Cardiac fibroblast (primary cell): ENCODE data around the gene SMOC2.
"Not testable (repeated sequence)": the region's sequence is repeated elsewhere in the genome, so short reads cannot be mapped to it uniquely, and the experiment has no call there.

Source experiments
- DNase-seq, 2 donors: peaks; one replicate each; pipeline versions ENCODE4 v3.0.0 to v3.0.0-alpha.2; 2010; ENCODE audit warnings: low read depth in 2 of 2
- H3K4me3 ChIP-seq, 2 donors: replicated peaks in 1 of 2; 1 replicate in 1 of 2; 2 replicates in 1 of 2; pipeline ENCODE4 v1.5.1; 2011; ENCODE audit warnings: low read depth in 2 of 2, low read length in 2 of 2, mild to moderate bottlenecking in 2 of 2, moderate library complexity in 1 of 2
- TF ChIP-seq, protein P1 (sequence below): IDR thresholded peaks from one replicate; pipeline ENCODE4 v1.5.1; 2011; ENCODE audit warnings: low read depth, mild to moderate bottlenecking, low read length, inconsistent platforms

Gene SMOC2

DNA sequence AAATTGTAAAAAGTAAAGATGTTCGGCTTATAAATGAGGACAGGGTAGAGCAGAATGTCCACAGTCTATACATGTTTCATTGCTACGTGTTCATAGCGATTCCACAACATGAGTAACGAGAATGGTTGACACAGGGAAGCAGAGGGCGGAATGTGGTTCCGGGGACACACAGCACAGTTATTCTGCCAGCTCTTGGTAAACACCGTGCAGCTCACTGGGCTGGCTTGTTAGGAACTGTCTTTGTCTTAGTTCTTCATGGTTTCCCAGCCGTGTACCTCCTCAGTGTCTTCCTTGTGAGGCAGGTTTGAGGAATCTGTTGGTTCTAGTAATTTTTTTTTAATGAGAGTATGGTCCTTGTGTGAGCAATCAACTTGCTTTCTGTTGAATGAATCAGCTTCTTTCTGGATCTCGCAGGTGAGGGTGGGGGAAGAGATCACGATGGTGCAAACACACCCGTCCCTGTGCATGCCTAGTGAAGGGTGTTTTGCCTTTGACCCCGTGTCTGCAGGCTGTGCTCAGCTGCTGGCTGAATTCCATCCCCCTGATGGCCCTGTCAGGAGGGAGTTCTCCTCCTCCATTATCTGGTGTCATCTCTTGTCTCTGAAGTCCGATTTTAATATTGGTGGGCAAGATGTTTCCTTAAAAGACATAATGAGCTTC lies 168.2 kb downstream of the SMOC2 start:
- TF ChIP-seq, protein P1, sequence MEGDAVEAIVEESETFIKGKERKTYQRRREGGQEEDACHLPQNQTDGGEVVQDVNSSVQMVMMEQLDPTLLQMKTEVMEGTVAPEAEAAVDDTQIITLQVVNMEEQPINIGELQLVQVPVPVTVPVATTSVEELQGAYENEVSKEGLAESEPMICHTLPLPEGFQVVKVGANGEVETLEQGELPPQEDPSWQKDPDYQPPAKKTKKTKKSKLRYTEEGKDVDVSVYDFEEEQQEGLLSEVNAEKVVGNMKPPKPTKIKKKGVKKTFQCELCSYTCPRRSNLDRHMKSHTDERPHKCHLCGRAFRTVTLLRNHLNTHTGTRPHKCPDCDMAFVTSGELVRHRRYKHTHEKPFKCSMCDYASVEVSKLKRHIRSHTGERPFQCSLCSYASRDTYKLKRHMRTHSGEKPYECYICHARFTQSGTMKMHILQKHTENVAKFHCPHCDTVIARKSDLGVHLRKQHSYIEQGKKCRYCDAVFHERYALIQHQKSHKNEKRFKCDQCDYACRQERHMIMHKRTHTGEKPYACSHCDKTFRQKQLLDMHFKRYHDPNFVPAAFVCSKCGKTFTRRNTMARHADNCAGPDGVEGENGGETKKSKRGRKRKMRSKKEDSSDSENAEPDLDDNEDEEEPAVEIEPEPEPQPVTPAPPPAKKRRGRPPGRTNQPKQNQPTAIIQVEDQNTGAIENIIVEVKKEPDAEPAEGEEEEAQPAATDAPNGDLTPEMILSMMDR, result no peak
- no peak for DNase-seq
- no peak overlapping the region for H3K4me3 ChIP-seq

DNA sequence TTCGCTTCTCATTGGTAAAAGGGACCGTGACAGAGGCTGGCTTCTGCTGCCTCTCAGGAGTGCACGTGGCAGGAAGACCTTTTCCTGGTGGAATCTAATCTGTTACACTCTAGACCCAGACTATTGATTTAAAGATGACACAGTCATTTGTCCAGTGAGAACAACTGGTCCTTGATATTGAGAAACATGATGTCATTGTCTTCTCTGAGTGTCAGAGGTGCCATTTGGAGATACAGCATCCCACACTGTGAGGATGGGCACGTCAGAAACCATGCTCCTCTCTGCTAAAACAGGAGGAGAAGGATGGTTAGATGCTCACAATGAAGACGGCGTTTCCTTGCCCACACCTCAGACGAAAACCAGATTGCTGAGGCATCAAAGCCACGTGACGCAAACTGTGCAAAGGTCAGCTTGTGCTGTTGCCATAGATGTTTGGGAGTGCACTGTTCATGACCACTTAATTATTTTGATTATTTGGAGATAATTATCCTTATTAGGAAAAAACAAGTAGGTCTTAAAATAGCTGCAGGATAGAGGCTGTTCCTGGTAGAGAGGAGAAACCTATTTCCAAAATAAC lies 169.0 kb downstream of the SMOC2 start:
- no peak overlapping the region for H3K4me3 ChIP-seq
- TF ChIP-seq, protein P1, result no peak
- DNase-seq, result no peak

DNA sequence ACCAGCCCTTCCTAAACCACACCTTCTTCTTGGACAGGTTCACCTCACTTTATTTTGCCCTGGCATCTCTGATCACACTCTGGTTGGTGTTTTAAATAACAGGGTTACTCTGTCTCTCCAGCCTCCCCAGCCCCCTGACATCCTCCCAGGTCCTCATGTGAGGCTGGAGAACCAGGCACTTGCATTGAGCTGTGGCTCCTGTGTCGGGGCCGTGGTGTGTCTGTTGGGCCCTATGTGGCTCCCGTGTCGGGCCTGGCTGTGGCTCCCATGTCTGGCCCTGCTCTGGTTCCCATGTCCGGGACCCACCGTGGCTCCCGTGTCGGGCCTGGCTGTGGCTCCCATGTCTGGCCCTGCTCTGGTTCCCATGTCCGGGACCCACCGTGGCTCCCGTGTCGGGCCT lies 170.0 kb downstream of the SMOC2 start:
- not testable (repeated sequence) for H3K4me3 ChIP-seq, DNase-seq

DNA sequence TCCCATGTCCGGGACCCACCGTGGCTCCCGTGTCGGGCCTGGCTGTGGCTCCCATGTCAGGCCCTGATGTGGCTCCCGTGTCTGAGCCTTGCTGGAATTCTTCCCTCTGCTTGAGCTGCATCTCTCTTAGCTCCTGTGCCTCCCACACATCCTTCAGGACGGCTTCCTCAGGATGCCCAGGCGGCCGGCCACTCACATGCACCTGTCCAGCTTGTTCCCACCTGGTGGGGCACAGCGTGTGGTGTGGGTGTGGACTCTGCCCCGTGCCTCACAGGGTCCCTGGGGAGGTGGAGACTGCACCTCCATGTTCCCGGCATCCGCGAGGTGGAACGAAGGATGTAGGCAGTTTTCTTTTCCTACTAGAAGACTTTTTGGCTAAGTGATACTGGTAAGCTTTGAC lies 170.7 kb downstream of the SMOC2 start:
- H3K4me3 ChIP-seq, result no peak overlapping the region
- TF ChIP-seq, protein P1, result no peak
- DNase-seq, result no peak

DNA sequence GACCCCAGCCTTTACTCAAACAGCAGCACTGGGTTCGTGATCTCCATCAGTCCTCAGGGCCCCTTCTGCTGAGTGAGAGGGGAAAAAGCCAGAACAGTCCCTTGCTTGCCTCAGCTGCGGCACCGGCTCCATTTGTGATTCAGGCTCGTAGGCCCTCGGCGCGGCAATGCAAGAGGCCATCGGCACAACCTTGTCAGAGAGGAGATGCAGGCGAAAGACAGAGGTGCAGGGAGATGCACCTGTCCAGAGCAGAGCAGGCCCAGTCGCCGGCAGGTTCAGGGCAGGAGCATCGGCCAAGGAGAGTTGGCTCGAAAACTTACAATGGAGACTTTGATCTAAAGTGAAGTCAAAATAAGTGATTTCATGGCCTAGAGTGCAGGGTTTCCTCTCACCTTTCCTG lies 171.6 kb downstream of the SMOC2 start:
- TF ChIP-seq, protein P1, result no peak
- no peak overlapping the region for H3K4me3 ChIP-seq
- DNase-seq, result no peak

DNA sequence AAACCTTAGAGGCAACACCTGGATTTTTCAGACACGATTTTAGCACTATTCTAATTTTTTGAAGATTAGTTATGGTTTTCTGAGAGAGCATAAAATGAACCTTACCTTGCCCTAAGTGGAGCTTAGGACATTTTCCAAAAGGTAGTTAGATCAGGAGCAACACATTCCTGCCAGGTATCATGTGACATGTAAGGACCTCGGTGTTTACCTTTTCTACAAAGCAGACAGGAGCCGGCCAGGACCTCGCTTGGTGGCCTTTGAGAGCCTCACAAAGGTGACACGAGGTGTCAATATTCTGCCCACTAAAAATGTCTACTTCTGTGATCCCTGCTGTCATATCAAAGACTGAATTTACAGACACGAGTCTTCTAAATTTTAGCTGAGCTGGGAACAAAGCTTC lies 174.9 kb downstream of the SMOC2 start:
- DNase-seq, result no peak
- H3K4me3 ChIP-seq, result no peak overlapping the region
- TF ChIP-seq, protein P1, result no peak

DNA sequence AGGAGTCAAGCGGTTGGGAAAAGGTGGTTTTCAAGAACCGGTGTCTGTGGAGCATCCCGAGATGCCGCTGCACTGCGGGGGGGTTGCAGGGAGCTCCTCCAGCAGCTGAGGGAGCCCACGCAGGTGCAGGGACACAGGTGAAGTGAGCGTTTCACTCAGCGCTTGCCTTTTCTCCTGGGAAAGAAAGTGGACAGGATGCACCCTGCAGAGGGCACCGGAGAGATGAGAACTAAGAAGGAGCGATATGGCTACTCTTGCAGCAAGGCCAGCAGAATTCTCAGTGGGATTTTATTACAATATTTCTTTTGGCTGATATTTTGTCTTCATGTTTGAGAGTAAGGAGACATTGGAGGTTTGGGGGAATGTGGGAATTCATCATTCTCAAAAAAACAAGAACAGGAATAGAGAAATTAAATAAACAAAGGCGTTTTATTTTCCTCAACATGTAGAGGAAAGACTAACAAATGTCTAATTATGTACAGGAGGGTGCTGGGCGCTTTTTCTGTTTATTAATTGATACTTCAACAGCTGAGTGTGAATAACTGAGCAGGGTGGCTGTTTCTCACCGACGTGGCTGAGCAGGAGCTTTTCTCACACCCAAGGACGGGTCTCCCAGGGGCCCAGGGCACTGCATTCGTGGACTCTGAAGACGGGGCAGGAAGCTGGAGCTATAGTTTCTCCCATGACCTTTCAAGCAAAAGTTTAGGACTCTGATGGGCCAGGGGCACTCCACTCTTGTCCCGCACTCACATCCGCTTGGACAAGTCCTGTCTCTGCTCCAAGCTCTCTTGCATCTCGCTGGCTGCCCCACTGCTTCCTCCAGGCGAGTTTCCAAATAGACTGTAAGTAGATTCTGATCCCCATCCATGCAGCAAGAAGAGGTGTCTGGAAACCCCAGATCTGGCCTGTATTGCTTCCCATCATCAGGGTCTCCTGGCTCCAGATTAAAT lies 176.1 kb downstream of the SMOC2 start:
- peak; percentile 2 to 9 for DNase-seq
- TF ChIP-seq, protein P1, result no peak
- no peak overlapping the region for H3K4me3 ChIP-seq
